OCI-LY3 (cell line): ENCODE data around the gene SH2D6.

Experiments
- CTCF ChIP-seq: fragments of 200-600, 300-600 bp; sonication (generic); IDR thresholded peaks from 2 replicates; pipeline ENCODE4 v1.5.1; 2014; ENCODE audit warnings: antibody characterized with exemption, low read length, low read depth
- EZH2phosphoT487 ChIP-seq: fragments of 200-600 bp; shearing (Covaris generic); IDR thresholded peaks from 2 replicates; pipeline ENCODE4 v1.6.1; 2018; ENCODE audit warnings: antibody characterized with exemption, mixed run types, low read depth

GRCh38 chr2:85394976-85395375 is 23.5 kb upstream of the SH2D6 start:
- TF ChIP-seq EZH2phosphoT487 (no peak), CTCF (no peak)
